Esophagus squamous epithelium (tissue), 5 donors: Measurements from ENCODE around the gene GPX2. TPM values are rescaled to one million over a fixed set of nuclear protein-coding genes. Genes with fewer than 3 reads are reported as not detected.
A peak's percentile ranks its signal among the peaks of the same experiment; 100 is the strongest.

Experiments
- DNase-seq: peaks from one replicate; lab custom pipeline; 2025; lab: John Stamatoyannopoulos, UW
- H3K27ac ChIP-seq, 4 donors: fragments of 200-600 bp; sonication (generic); one replicate each; pipeline ENCODE4 v1.5.1; 2016 to 2019; ENCODE audit warnings: mild to moderate bottlenecking in 1 of 4
- H3K27me3 ChIP-seq, 4 donors: fragments of 200-600 bp; sonication (generic); 1 replicate in 3 of 4; 2 replicates in 1 of 4; pipeline versions ENCODE4 v1.5.1 to v1.6.0; 2017 to 2021; ENCODE audit warnings: antibody characterized with exemption in 1 of 4
- H3K36me3 ChIP-seq, 3 donors: fragments of 200-600 bp; sonication (generic); one replicate each; pipeline ENCODE4 v1.5.1; 2016 to 2019
- H3K4me1 ChIP-seq, 3 donors: fragments of 200-600 bp; sonication (generic); one replicate each; pipeline ENCODE4 v1.5.1; 2017 to 2019
- H3K4me3 ChIP-seq, 4 donors: fragments of 200-600 bp; sonication (generic); 1 replicate in 3 of 4; 2 replicates in 1 of 4; pipeline ENCODE4 v1.5.1; 2016 to 2019; ENCODE audit warnings: mild to moderate bottlenecking in 2 of 4, moderate library complexity in 1 of 4
- H3K9me3 ChIP-seq, 3 donors: fragments of 200-600 bp; sonication (generic); one replicate each; pipeline ENCODE4 v1.5.1; 2016 to 2019
- CTCF ChIP-seq, 6 experiments: fragments of 450-650 bp in 4 of 6; fragments of 200-600 bp in 2 of 6; sonication (generic) in 2 of 6; IDR thresholded peaks; one replicate each; pipeline ENCODE4 v1.5.1; 2016 to 2019; ENCODE audit warnings: antibody characterized with exemption in 6 of 6, mild to moderate bottlenecking in 4 of 6, moderate library complexity in 4 of 6
- POLR2A ChIP-seq, 4 donors: fragments of 450-650 bp; IDR thresholded peaks; one replicate each; pipeline ENCODE4 v1.6.1; 2017; ENCODE audit warnings: antibody characterized with exemption in 4 of 4, mild to moderate bottlenecking in 4 of 4, moderate library complexity in 3 of 4
- WGBS, 2 donors: methylation state at CpG; one replicate each; pipeline ENCODE4 v1.1.5; 2018; 5-methylcytosine and 5-hydroxymethylcytosine counted together
- intact Hi-C: fragments of 100-400 bp; cut with DNase I; formaldehyde crosslinking; loops from one replicate; pipeline ENCODE4 v1.15.0; 2022
- total RNA-seq, 4 donors: library from RNA; depleted of rRNA; stranded (reverse); fragments of >200 nt; gene quantifications; one replicate each; pipeline ENCODE4 v1.1.0, GENCODE V29; 2016
- donor health status: DM: yes; HTN: yes; CAD: no.

The GPX2 gene
- total RNA-seq, 4 donors from 2014 or later, result 97.1 to 273 (median 191) TPM

GRCh38 chr14:64938972-64939816, 3.4 kb downstream of the GPX2 start:
- no peak for DNase-seq
- 87 to 91% methylated on average over 15 to 16 of the region's 17 CpGs for WGBS, 2 donors
- intact Hi-C loops, result no loop called here

GRCh38 chr14:64937821-64938193, 4.7 kb downstream of the GPX2 start:
- no peaks in the 10 kb centered on the region for H3K27me3 ChIP-seq
- no peak for DNase-seq
- no peak overlapping the region for H3K4me3 ChIP-seq
- intact Hi-C loops, result no loop called here
- H3K36me3 ChIP-seq, result peaks cover 0 to 73% (median 2%) of the 10 kb centered on the region in 3 donors
- peaks cover 4 to 71% (median 7%) of the 10 kb centered on the region in 3 donors for H3K4me1 ChIP-seq
- no peak overlapping the region for H3K27ac ChIP-seq
- no peaks in the 10 kb centered on the region for H3K9me3 ChIP-seq
- 80 to 100% methylated on average over 1 of the region's 1 CpG for WGBS, 2 donors
- TF ChIP-seq POLR2A (IDR thresholded peaks at IDR 0.05) (no peak), CTCF (IDR thresholded peaks at IDR 0.05) (peak in 3 of 6 experiments; percentile 16 to 33 (median 33))

More at GRCh38 chr14:64938972-64939816, 3.4 kb downstream of the GPX2 start:
- Histone ChIP-seq H3K27me3 (no peaks in the 10 kb centered on the region), H3K27ac (no peak overlapping the region), H3K4me1 (peaks cover 13 to 85% (median 19%) of the 10 kb centered on the region in 3 donors), H3K36me3 (peaks cover 0 to 59% (median 2%) of the 10 kb centered on the region in 3 donors), H3K9me3 (no peaks in the 10 kb centered on the region), H3K4me3 (no peak overlapping the region)
- TF ChIP-seq POLR2A (IDR thresholded peaks at IDR 0.05), result no peak

GRCh38 chr14:64937171-64937820, 5.2 kb downstream of the GPX2 start:
- no peak overlapping the region for H3K27ac ChIP-seq
- no peaks in the 10 kb centered on the region for H3K9me3 ChIP-seq
- no peak for DNase-seq
- WGBS, 2 donors, result no CpG with 5 or more reads among the region's 1 CpG
- intact Hi-C loops, result no loop called here
- H3K36me3 ChIP-seq, result peaks cover 0 to 78% (median 3%) of the 10 kb centered on the region in 3 donors
- H3K27me3 ChIP-seq, result no peaks in the 10 kb centered on the region
- H3K4me3 ChIP-seq, result no peak overlapping the region
- H3K4me1 ChIP-seq, result peaks cover 4 to 66% (median 7%) of the 10 kb centered on the region in 3 donors
- no peak for TF ChIP-seq CTCF (IDR thresholded peaks at IDR 0.05)

GRCh38 chr14:64935508-64935907, 7.0 kb downstream of the GPX2 start:
- 76 to 88% methylated on average over 2 of the region's 2 CpGs for WGBS, 2 donors
- intact Hi-C loops, result no loop called here
- TF ChIP-seq CTCF (IDR thresholded peaks at IDR 0.05), result no peak

GRCh38 chr14:64934338-64934929, 8.1 kb downstream of the GPX2 start:
- peaks cover 0 to 83% (median 8%) of the 10 kb centered on the region in 3 donors for H3K36me3 ChIP-seq

More at GRCh38 chr14:64935508-64935907, 7.0 kb downstream of the GPX2 start:
- peak overlapping the region in 1 of 4 donors; percentile 0 for H3K27ac ChIP-seq
- H3K36me3 ChIP-seq, result peaks cover 0 to 83% (median 8%) of the 10 kb centered on the region in 3 donors
- no peaks in the 10 kb centered on the region for H3K9me3 ChIP-seq
- DNase-seq, result no peak
- H3K27me3 ChIP-seq, result no peaks in the 10 kb centered on the region
- H3K4me3 ChIP-seq, result no peak overlapping the region
- H3K4me1 ChIP-seq, result peaks cover 0 to 58% (median 7%) of the 10 kb centered on the region in 3 donors

More at GRCh38 chr14:64934338-64934929, 8.1 kb downstream of the GPX2 start:
- no peaks in the 10 kb centered on the region for H3K27me3 ChIP-seq
- no peaks in the 10 kb centered on the region for H3K9me3 ChIP-seq
- H3K27ac ChIP-seq, result no peak overlapping the region
- 40 to 60% methylated on average over 1 of the region's 1 CpG for WGBS, 2 donors
- no peak for DNase-seq
- TF ChIP-seq POLR2A (IDR thresholded peaks at IDR 0.05) (no peak), CTCF (IDR thresholded peaks at IDR 0.05) (no peak)
- H3K4me3 ChIP-seq, result no peak overlapping the region
- intact Hi-C loops, result no loop called here
- peaks cover 0 to 58% (median 8%) of the 10 kb centered on the region in 3 donors for H3K4me1 ChIP-seq
